Stimulated activated CD4-positive, alpha-beta T cell treated with anti-CD3 and anti-CD28 coated beads, Interleukin-12 subunit alpha, Interleukin-12 subunit beta, amount 100 ng/mL, for 24 hours (primary cell): ENCODE results near the gene BCL2A1.
"Not testable (repeated sequence)": the region's sequence is repeated elsewhere in the genome, so short reads cannot be mapped to it uniquely, and the experiment has no call there.

Experiments used
- DNase-seq, 2 experiments: peaks; one replicate each; pipeline ENCODE4 v3.0.0-alpha.2; 2020; ENCODE audit warnings: low read depth in 2 of 2

The BCL2A1 gene

DNA sequence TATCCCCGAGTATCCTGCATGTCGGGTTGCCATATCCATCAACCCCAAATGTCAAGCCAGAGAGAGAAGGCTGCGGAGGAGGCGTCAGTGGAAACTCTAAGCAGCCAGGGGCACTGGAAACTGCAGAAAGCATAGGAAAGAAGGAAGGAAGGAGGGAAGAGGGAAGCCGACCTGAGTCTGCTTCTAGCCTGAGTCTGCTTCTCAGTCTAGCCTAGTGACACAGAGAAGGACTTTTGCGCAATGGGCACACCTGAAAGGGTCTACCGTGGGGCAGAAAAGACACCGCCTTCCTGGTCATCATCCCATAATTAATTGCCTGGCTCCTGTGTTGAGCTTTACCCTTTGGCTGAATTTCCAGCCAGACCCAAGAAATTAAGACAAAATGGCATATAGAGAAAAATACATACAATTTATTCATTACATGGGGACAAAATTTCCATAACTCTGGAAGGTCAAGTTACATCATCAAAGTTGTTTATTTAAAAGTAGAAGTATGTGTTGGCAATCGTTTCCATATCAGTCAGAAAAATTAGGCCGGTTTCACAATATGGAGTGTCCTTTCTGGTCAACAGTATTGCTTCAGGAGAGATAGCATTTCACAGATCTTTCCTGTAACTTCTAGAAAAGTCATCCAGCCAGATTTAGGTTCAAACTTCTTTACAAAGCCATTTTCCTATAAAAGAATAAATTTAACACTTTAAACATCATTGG, 10.3 kb downstream of the BCL2A1 start:
- DNase-seq: no peak

- DNase-seq: no peak
These were observed 13.3 kb downstream of the BCL2A1 start for GRCh38 chr15:79957741-79958140.

GRCh38 chr15:79956354-79956939, 14.5 kb downstream of the BCL2A1 start:
- DNase-seq: no peak

DNA sequence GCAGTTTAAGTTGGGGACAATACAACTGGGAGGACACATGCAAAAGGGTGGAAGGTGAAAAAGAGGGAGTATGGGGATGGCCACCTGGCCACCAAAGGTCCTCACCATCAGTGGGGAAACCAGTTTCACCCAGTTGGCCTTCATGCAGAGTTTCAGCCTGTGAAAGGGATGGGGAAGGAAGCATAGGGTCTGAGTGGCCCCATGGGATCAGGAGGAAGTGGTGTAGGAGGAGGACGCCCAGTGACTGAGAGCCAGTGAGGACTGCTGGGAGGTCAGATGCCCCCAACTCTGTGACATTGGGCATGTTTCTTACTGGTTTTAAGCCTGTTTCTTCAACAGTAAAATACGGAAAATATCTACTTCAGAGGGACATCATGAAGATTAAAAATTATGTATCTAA, 16.3 kb downstream of the BCL2A1 start:
- no peak for DNase-seq

- no peak for DNase-seq
These were observed 17.0 kb downstream of the BCL2A1 start for GRCh38 chr15:79953951-79954444.

DNA sequence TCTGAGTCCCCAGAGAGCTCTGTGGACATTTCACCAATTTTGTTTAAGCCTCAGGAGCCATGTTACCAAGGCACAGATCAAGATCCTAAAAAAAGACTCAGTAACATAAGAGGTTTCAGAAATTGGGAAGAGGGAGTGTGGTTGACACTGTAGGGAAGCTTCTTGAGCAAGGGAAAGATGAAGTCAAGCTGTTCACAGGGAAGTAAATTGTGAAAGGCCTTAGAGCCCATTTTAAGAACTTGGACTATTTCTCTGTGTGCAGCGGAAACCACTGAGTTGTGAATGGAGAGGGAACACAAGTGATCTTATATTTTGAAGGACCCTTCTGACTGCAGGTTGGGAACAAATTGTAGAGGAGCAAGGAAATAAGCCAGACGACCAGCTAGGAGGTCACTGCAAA, 18.7 kb downstream of the BCL2A1 start:
- DNase-seq: no peak

DNA sequence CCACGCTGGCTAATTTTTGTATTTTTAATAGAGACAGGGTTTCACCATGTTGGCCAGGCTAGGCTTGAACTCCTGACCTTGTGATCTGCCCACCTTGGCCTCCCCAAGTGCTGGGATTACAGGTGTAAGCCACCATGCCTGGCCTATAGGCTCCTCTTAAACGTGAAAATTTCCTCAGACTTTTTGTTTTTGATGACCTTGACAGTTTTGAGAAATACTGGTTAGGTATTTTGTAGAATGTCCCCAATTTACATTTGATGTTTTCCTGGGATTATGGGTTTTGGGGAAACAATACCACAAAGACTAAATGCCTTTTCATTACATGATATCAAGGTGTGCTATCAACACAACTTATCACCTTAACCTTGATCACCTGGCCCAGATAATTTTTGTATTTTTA, 20.7 kb downstream of the BCL2A1 start:
- no peak for DNase-seq

DNA sequence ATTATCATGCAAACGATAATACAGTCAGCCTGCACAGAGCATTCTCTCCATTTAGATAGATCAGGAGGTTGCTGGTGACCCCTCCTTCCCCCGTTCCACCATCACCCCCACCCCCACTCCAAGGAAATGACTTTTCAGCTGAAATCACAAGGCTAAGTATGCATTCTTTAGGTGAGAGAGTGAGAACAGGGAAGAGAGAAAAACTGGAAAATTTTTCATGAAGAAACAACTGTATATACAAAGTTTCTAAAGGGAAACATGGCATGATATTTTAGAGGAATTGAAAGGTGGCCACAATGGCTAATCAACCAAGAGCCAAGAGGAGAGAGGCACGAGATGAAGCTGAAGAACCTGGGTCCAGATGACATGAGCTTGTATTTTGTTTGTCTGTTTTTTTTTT, 22.2 kb downstream of the BCL2A1 start:
- no peak for DNase-seq

GRCh38 chr15:79948095-79948695, 22.8 kb downstream of the BCL2A1 start:
- no peak for DNase-seq

DNA sequence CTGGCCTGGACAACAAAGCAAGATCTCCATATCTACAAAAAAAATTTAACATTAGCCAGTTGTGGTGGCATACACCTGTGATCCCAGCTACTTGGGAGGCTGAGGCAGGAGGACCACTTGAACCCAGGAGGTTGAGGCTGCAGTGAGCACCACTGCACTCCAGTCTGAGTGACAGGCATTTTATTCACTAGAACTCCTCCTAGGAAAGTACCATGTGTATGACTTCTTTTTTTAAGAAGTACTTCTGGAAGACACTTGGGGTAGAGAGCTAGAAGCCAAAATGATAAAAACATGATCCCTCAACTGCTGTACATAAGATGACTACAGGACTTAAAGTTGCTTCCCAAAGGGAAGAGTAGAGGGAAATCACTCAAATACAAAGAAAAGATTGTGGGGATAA, 24.0 kb downstream of the BCL2A1 start:
- no peak for DNase-seq

GRCh38 chr15:79944622-79945021, 26.4 kb downstream of the BCL2A1 start:
- no peak for DNase-seq

DNA sequence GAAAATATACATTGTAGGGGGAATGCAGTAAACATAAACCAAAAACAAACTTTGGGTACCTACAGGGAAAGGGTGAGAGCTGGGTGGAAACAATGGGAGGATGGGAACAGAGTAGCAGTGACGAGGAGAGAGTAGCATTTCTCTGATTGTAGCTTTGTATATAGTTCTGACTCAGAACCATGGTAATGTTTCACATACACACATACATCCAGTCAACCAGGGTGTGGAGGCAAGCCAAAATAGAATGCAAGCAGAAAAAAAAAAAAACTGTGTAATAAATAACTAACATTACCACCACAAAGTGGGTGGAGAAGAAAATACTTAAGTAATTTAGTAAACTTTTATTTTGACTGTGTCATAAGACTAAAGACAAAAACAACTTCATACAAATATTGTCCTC, 27.2 kb downstream of the BCL2A1 start:
- no peak for DNase-seq

DNA sequence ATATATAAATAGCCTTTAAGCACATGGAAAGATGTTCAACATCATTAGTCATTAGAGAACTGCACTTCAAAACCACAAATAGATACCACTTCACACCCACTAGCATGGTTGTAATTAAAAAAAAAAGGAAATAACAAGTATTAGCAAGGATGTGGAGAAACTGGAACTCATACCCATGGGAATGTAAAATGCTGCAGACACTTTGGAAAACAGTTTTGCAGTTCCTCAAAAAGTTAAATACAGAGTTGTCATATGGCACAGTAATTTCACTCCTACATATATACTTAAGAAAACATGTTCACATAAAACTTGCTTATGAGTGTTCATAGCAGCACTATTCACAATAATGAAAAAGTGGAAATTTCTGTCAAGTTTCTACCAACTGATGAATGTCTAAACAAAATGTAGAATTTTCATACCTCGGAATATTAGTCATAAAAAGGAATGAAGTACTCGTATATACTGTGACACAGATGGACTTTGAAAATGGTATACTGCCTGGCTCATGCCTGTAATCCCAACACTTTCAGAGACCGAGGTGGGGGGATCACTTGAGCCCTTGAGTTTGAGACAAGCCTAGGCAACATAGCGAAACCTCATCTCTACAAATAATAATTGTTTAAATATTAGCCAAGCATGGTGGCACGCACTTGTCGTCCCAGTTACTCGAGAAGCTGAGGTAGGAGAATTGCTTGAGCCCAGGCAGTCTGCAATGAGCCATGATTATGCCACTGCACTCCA, 28.1 kb downstream of the BCL2A1 start:
- no peak for DNase-seq

- no peak for DNase-seq
These were observed 31.6 kb downstream of the BCL2A1 start for GRCh38 chr15:79939399-79939798.

- no peak for DNase-seq
These were observed 32.9 kb downstream of the BCL2A1 start for GRCh38 chr15:79938143-79938542.

DNA sequence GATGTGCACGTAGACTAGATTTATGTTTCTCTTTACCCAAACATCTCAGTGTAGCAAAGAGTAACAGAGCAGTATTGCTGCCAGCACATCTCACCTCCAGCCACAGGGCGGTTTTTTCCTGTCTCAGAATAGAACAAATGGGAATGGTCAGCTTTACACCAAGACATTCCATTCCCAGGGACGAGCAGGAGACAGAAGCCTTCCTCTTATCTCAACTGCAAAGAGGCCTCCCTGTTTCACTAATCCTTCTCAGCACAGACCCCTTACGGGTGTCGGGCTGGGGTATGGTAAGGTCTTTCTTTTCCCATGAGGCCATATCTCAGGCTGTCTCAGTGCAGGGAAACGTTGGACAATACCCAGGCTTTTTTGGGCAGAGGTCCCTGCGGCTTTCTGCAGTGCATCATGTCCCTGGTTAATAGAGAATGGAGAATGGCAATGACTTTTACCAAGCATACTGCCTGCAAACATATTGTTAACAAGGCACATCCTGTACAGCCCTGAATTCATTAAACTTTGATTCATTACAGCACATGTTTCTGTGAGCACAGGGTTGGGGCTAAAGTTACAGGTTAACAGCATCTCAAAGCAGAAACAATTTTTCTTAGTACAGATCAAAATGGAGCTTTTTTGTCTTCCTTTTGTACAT, 35.3 kb downstream of the BCL2A1 start:
- DNase-seq: not testable (repeated sequence)

GRCh38 chr15:79933231-79933630, 37.8 kb downstream of the BCL2A1 start:
- no peak for DNase-seq

DNA sequence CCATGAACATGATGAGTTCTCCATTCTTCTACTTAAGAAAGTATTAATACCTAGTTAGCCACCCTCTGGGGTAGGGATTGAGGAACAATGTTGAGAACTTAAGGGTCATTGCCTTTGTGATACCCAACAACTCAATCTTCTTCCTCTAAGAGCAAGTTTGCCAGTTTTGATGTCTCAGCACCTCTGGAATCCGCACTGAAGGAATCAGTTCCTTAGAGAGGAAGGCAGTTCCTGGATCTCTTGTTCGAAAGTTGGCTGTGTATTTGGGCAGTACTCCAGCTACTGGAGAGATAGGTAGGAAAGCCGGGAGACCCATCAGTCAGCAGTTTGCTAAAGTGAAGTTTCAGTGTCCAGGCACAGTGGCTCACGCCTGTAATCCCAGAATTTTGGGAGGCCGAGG, 38.5 kb downstream of the BCL2A1 start:
- DNase-seq: no peak

GRCh38 chr15:79930516-79930915, 40.5 kb downstream of the BCL2A1 start:
- no peak for DNase-seq

DNA sequence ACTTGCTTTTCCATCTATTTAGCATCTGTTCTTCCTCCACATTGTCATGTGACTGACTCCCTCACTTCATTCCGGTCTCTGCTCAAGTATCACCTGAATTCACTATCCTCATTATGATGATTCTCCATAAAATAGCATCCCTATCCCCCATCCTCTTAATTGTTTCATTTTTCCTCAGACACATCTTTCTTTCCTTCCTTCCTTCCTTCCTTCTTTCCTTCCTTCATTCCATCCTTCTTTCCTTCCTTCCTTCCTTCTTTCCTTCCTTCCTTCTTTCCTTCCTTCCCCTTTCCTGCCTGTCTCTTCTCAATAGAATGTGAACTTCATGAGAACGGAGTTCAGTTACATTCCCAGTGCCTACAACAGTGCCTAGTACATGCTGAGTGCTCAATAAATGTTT, 41.6 kb downstream of the BCL2A1 start:
- DNase-seq: no peak

- not testable (repeated sequence) for DNase-seq
These were observed 44.9 kb downstream of the BCL2A1 start for GRCh38 chr15:79926116-79926515.

- no peak for DNase-seq
These were observed 46.6 kb downstream of the BCL2A1 start for GRCh38 chr15:79924379-79924778.
